ENCODE results near the gene DDX4.

Gene DDX4

GRCh38 chr5:55851675-55851979 is 113.8 kb downstream of the DDX4 start:
- H3K4me1 ChIP-seq (ENCODE audit: control insufficient read depth, insufficient read depth, low read depth, low read length) = peaks cover 3% of the 10 kb centered on the region
- no peak overlapping the region for H4K91ac ChIP-seq (ENCODE audit: low read length)
- H3K9ac ChIP-seq (ENCODE audit: low read length) = no peak overlapping the region
- peak overlapping the region; percentile 71 for H3K27ac ChIP-seq (ENCODE audit: low read length, poor library complexity, severe bottlenecking)
- H2BK120ac ChIP-seq (ENCODE audit: low read depth, low read length) = no peak overlapping the region
- no peak overlapping the region for H3K18ac ChIP-seq (ENCODE audit: low read depth in 1 of 2, low read length in 2 of 2)
- no CpG with 5 or more reads among the region's 2 CpGs for WGBS
- no peak overlapping the region for H2BK15ac ChIP-seq (ENCODE audit: low read depth, poor library complexity, severe bottlenecking)
- no peak overlapping the region for H4K8ac ChIP-seq (ENCODE audit: low read length)
- no peak overlapping the region for H2BK12ac ChIP-seq (ENCODE audit: low read length in 2 of 2)
- H3K27me3 ChIP-seq (ENCODE audit: control insufficient read depth in 1 of 2, insufficient read depth in 1 of 2, low read length in 2 of 2) = no peaks in the 10 kb centered on the region
- peaks cover 7% of the 10 kb centered on the region for H3K79me1 ChIP-seq (replicated peaks; ENCODE audit: low read length, poor library complexity, severe bottlenecking)
- no peak overlapping the region for H2AFZ ChIP-seq (ENCODE audit: low read depth, low read length)
- peak overlapping the region; percentile 35 for H3K4me2 ChIP-seq (ENCODE audit: low read length, poor library complexity, severe bottlenecking)
- H3K14ac ChIP-seq (ENCODE audit: low read length in 2 of 2) = no peak overlapping the region
- no peaks in the 10 kb centered on the region for H3K9me3 ChIP-seq (ENCODE audit: control insufficient read depth, low read length)
- H2AK5ac ChIP-seq (ENCODE audit: low read length, severe bottlenecking) = no peak overlapping the region
- no peaks in the 10 kb centered on the region for H3K36me3 ChIP-seq (ENCODE audit: control insufficient read depth in 1 of 2, insufficient read depth in 2 of 2, low read depth in 1 of 2, low read length in 2 of 2)
- no peak overlapping the region for H3K4ac ChIP-seq (ENCODE audit: low read depth in 1 of 2, low read length in 2 of 2)
- H3K23ac ChIP-seq (ENCODE audit: low read length in 2 of 2) = no peak overlapping the region
- no peak for DNase-seq
- H3K4me3 ChIP-seq (ENCODE audit: insufficient read depth in 1 of 2, low read depth in 1 of 2, low read length in 2 of 2) = no peak overlapping the region
- no peak overlapping the region for H2BK5ac ChIP-seq (ENCODE audit: low read depth, low read length, poor library complexity, severe bottlenecking)

- Histone ChIP-seq H4K91ac (ENCODE audit: low read length) (no peak overlapping the region), H3K4ac (ENCODE audit: low read depth in 1 of 2, low read length in 2 of 2) (peak overlapping the region in 1 of 2 experiments; percentile 41), H2BK120ac (ENCODE audit: low read depth, low read length) (no peak overlapping the region), H3K9me3 (ENCODE audit: control insufficient read depth, low read length) (no peaks in the 10 kb centered on the region), H2BK12ac (ENCODE audit: low read length in 2 of 2) (no peak overlapping the region), H2BK5ac (ENCODE audit: low read depth, low read length, poor library complexity, severe bottlenecking) (no peak overlapping the region), H3K4me3 (ENCODE audit: insufficient read depth in 1 of 2, low read depth in 1 of 2, low read length in 2 of 2) (no peak overlapping the region), H3K4me2 (ENCODE audit: low read length, poor library complexity, severe bottlenecking) (no peak overlapping the region), H3K4me1 (ENCODE audit: control insufficient read depth, insufficient read depth, low read depth, low read length) (peaks cover 3% of the 10 kb centered on the region), H3K18ac (ENCODE audit: low read depth in 1 of 2, low read length in 2 of 2) (no peak overlapping the region), H3K27me3 (ENCODE audit: control insufficient read depth in 1 of 2, insufficient read depth in 1 of 2, low read length in 2 of 2) (no peaks in the 10 kb centered on the region), H3K14ac (ENCODE audit: low read length in 2 of 2) (no peak overlapping the region), H3K79me1 (replicated peaks; ENCODE audit: low read length, poor library complexity, severe bottlenecking) (peaks cover 7% of the 10 kb centered on the region), H3K27ac (ENCODE audit: low read length, poor library complexity, severe bottlenecking) (no peak overlapping the region), H3K36me3 (ENCODE audit: control insufficient read depth in 1 of 2, insufficient read depth in 2 of 2, low read depth in 1 of 2, low read length in 2 of 2) (no peaks in the 10 kb centered on the region), H3K9ac (ENCODE audit: low read length) (no peak overlapping the region), H2AFZ (ENCODE audit: low read depth, low read length) (no peak overlapping the region), H2AK5ac (ENCODE audit: low read length, severe bottlenecking) (no peak overlapping the region), H3K23ac (ENCODE audit: low read length in 2 of 2) (no peak overlapping the region), H2BK15ac (ENCODE audit: low read depth, poor library complexity, severe bottlenecking) (no peak overlapping the region), H4K8ac (ENCODE audit: low read length) (no peak overlapping the region)
- 44% methylated on average over 3 of the region's 3 CpGs for WGBS
- peak; percentile 53 for DNase-seq
These were observed 114.6 kb downstream of the DDX4 start for GRCh38 chr5:55852503-55852902.

GRCh38 chr5:55853041-55853670 is 115.3 kb downstream of the DDX4 start:
- peaks cover 7% of the 10 kb centered on the region for H3K79me1 ChIP-seq (replicated peaks; ENCODE audit: low read length, poor library complexity, severe bottlenecking)
- H3K9me3 ChIP-seq (ENCODE audit: control insufficient read depth, low read length) = no peaks in the 10 kb centered on the region
- H2BK15ac ChIP-seq (ENCODE audit: low read depth, poor library complexity, severe bottlenecking) = no peak overlapping the region
- no peak overlapping the region for H2AK5ac ChIP-seq (ENCODE audit: low read length, severe bottlenecking)
- H3K4me1 ChIP-seq (ENCODE audit: control insufficient read depth, insufficient read depth, low read depth, low read length) = peaks cover 3% of the 10 kb centered on the region
- H2BK5ac ChIP-seq (ENCODE audit: low read depth, low read length, poor library complexity, severe bottlenecking) = no peak overlapping the region
- H3K27ac ChIP-seq (ENCODE audit: low read length, poor library complexity, severe bottlenecking) = peak overlapping the region; percentile 48
- WGBS = 63% methylated on average over 2 of the region's 3 CpGs
- no peaks in the 10 kb centered on the region for H3K36me3 ChIP-seq (ENCODE audit: control insufficient read depth in 1 of 2, insufficient read depth in 2 of 2, low read depth in 1 of 2, low read length in 2 of 2)
- H3K4ac ChIP-seq (ENCODE audit: low read depth in 1 of 2, low read length in 2 of 2) = no peak overlapping the region
- H2BK120ac ChIP-seq (ENCODE audit: low read depth, low read length) = no peak overlapping the region
- H4K91ac ChIP-seq (ENCODE audit: low read length) = no peak overlapping the region
- H3K4me2 ChIP-seq (ENCODE audit: low read length, poor library complexity, severe bottlenecking) = no peak overlapping the region
- H3K4me3 ChIP-seq (ENCODE audit: insufficient read depth in 1 of 2, low read depth in 1 of 2, low read length in 2 of 2) = peak overlapping the region in 1 of 2 experiments; percentile 23
- H4K8ac ChIP-seq (ENCODE audit: low read length) = no peak overlapping the region
- peak overlapping the region; percentile 21 to 29 for H2BK12ac ChIP-seq (ENCODE audit: low read length in 2 of 2)
- no peak overlapping the region for H3K23ac ChIP-seq (ENCODE audit: low read length in 2 of 2)
- H3K9ac ChIP-seq (ENCODE audit: low read length) = peak overlapping the region; percentile 19
- no peak overlapping the region for H3K14ac ChIP-seq (ENCODE audit: low read length in 2 of 2)
- no peak overlapping the region for H2AFZ ChIP-seq (ENCODE audit: low read depth, low read length)
- H3K18ac ChIP-seq (ENCODE audit: low read depth in 1 of 2, low read length in 2 of 2) = peak overlapping the region in 1 of 2 experiments; percentile 37
- peak; percentile 38 for DNase-seq
- no peaks in the 10 kb centered on the region for H3K27me3 ChIP-seq (ENCODE audit: control insufficient read depth in 1 of 2, insufficient read depth in 1 of 2, low read length in 2 of 2)

- Histone ChIP-seq H3K23ac (ENCODE audit: low read length in 2 of 2) (no peak overlapping the region), H3K27me3 (ENCODE audit: control insufficient read depth in 1 of 2, insufficient read depth in 1 of 2, low read length in 2 of 2) (no peaks in the 10 kb centered on the region), H2AFZ (ENCODE audit: low read depth, low read length) (no peak overlapping the region), H3K36me3 (ENCODE audit: control insufficient read depth in 1 of 2, insufficient read depth in 2 of 2, low read depth in 1 of 2, low read length in 2 of 2) (no peaks in the 10 kb centered on the region), H2BK120ac (ENCODE audit: low read depth, low read length) (no peak overlapping the region), H2BK12ac (ENCODE audit: low read length in 2 of 2) (no peak overlapping the region), H3K79me1 (replicated peaks; ENCODE audit: low read length, poor library complexity, severe bottlenecking) (peaks cover 10% of the 10 kb centered on the region), H2BK5ac (ENCODE audit: low read depth, low read length, poor library complexity, severe bottlenecking) (no peak overlapping the region), H3K4me3 (ENCODE audit: insufficient read depth in 1 of 2, low read depth in 1 of 2, low read length in 2 of 2) (peak overlapping the region in 1 of 2 experiments; percentile 23), H4K91ac (ENCODE audit: low read length) (no peak overlapping the region), H3K14ac (ENCODE audit: low read length in 2 of 2) (no peak overlapping the region), H3K4me1 (ENCODE audit: control insufficient read depth, insufficient read depth, low read depth, low read length) (peaks cover 3% of the 10 kb centered on the region), H3K4me2 (ENCODE audit: low read length, poor library complexity, severe bottlenecking) (no peak overlapping the region), H2AK5ac (ENCODE audit: low read length, severe bottlenecking) (no peak overlapping the region), H3K9me3 (ENCODE audit: control insufficient read depth, low read length) (no peaks in the 10 kb centered on the region), H3K27ac (ENCODE audit: low read length, poor library complexity, severe bottlenecking) (peak overlapping the region; percentile 26), H2BK15ac (ENCODE audit: low read depth, poor library complexity, severe bottlenecking) (no peak overlapping the region), H4K8ac (ENCODE audit: low read length) (no peak overlapping the region), H3K4ac (ENCODE audit: low read depth in 1 of 2, low read length in 2 of 2) (no peak overlapping the region), H3K9ac (ENCODE audit: low read length) (peak overlapping the region; percentile 19), H3K18ac (ENCODE audit: low read depth in 1 of 2, low read length in 2 of 2) (no peak overlapping the region)
- WGBS = no CpG with 5 or more reads among the region's 3 CpGs
- peak; percentile 35 for DNase-seq
These were observed 116.0 kb downstream of the DDX4 start for GRCh38 chr5:55853818-55854217.

Measured in mesenchymal stem cell (in vitro differentiated cells and primary cell).